Tibial nerve (tissue), 4 donors: ENCODE data around the gene TTC22.

ENCODE experiments used
- EP300 ChIP-seq, 2 donors: sonication (generic); formaldehyde crosslinking; IDR thresholded peaks; one replicate each; pipeline ENCODE4 v1.6.1; 2017; ENCODE audit warnings: antibody characterized with exemption in 2 of 2, mild to moderate bottlenecking in 1 of 2
- POLR2A ChIP-seq, 2 donors: fragments of 450-650 bp; IDR thresholded peaks; one replicate each; pipeline ENCODE4 v1.6.1; 2017; ENCODE audit warnings: antibody characterized with exemption in 2 of 2, mild to moderate bottlenecking in 2 of 2, moderate library complexity in 2 of 2
- TF ChIP-seq, protein P1 (sequence below), 5 experiments: fragments of 200-600 bp in 3 of 5; fragments of 450-650 bp in 2 of 5; sonication (generic) in 3 of 5; IDR thresholded peaks; one replicate each; pipeline ENCODE4 v1.5.1; 2016 to 2019; ENCODE audit warnings: antibody characterized with exemption in 5 of 5, mild to moderate bottlenecking in 3 of 5, moderate library complexity in 2 of 5

DNA sequence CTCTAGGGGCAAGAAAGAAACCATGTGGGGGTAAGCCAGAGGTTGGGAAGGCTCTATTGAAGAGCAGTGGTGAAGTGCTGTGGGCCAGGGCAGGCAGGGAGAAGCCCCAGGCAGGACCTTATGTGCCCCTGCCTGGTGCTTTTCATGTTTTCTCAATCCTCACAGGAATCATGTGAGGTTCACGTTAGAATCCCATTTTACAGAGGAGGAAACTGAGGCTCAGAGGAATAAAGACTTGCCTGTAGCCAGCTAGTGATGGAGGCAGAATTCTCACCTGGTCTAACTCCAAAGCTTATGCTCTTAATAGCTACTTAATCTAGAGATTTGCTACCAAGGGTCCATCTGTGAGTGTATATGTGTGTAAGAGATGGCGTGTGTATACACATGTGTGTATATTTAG lies 4.2 kb downstream of the TTC22 start:
- TF ChIP-seq, protein P1, sequence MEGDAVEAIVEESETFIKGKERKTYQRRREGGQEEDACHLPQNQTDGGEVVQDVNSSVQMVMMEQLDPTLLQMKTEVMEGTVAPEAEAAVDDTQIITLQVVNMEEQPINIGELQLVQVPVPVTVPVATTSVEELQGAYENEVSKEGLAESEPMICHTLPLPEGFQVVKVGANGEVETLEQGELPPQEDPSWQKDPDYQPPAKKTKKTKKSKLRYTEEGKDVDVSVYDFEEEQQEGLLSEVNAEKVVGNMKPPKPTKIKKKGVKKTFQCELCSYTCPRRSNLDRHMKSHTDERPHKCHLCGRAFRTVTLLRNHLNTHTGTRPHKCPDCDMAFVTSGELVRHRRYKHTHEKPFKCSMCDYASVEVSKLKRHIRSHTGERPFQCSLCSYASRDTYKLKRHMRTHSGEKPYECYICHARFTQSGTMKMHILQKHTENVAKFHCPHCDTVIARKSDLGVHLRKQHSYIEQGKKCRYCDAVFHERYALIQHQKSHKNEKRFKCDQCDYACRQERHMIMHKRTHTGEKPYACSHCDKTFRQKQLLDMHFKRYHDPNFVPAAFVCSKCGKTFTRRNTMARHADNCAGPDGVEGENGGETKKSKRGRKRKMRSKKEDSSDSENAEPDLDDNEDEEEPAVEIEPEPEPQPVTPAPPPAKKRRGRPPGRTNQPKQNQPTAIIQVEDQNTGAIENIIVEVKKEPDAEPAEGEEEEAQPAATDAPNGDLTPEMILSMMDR (IDR thresholded peaks at IDR 0.05): no peak
- no peak for TF ChIP-seq EP300 (IDR thresholded peaks at IDR 0.05)
- no peak for TF ChIP-seq POLR2A (IDR thresholded peaks at IDR 0.05)
